K562 (cell line): ENCODE data around the gene PPP1R12B.

Source experiments
- DPF2 ChIP-seq: fragments of 450-650 bp; IDR thresholded peaks from 2 replicates; pipeline ENCODE4 v1.6.1; 2016
- EP300 ChIP-seq: IDR thresholded peaks from 2 replicates; pipeline ENCODE4 v1.6.1; 2012; ENCODE audit warnings: low read length, improper control_type of control experiment
- ETV5 ChIP-seq: sonication (generic); formaldehyde crosslinking; IDR thresholded peaks from 2 replicates; pipeline ENCODE4 v1.4.0; 2020; ENCODE audit warnings: low read depth, mild to moderate bottlenecking, missing genetic modification reagents
- HLTF ChIP-seq: fragments of 450-650 bp; IDR thresholded peaks from 2 replicates; pipeline ENCODE4 v1.6.1; 2016
- MTA1 ChIP-seq: fragments of 450-650 bp; IDR thresholded peaks from 2 replicates; pipeline ENCODE4 v1.6.1; 2017; ENCODE audit warnings: borderline replicate concordance
- MYC ChIP-seq, 2 experiments: fragments of 250-450 bp in 1 of 2; sonication (Bioruptor Pico) in 1 of 2; IDR thresholded peaks; 2 replicates each; pipeline versions ENCODE4 v1.5.1 to v1.6.1; 2012 to 2021; ENCODE audit warnings: low read depth in 2 of 2, borderline replicate concordance in 1 of 2, improper control_type of control experiment in 1 of 2, low read length in 1 of 2, mild to moderate bottlenecking in 1 of 2, moderate library complexity in 1 of 2
- PHF20 ChIP-seq: fragments of 450-650 bp; IDR thresholded peaks from 2 replicates; pipeline ENCODE4 v1.6.1; 2018; ENCODE audit not compliant: partially characterized antibody
- POLR2A ChIP-seq: fragments of 450-650 bp; conservative IDR thresholded peaks from 2 replicates; pipeline ENCODE4 v1.6.1; 2016
- RAD21 ChIP-seq, 2 experiments: fragments of 250-450 bp in 1 of 2; fragments of 450-650 bp in 1 of 2; sonication (Bioruptor Pico) in 1 of 2; formaldehyde crosslinking in 1 of 2; IDR thresholded peaks in 1 of 2; conservative IDR thresholded peaks in 1 of 2; 2 replicates each; pipeline versions ENCODE4 v1.4.0 to v1.8.0; 2020 to 2022; ENCODE audit warnings: mild to moderate bottlenecking in 2 of 2, moderate library complexity in 1 of 2
- TF ChIP-seq, protein P1 (sequence below): fragments of 250-450 bp; sonication (Bioruptor Pico); IDR thresholded peaks from 2 replicates; pipeline ENCODE4 v1.5.0; 2021; ENCODE audit warnings: mild to moderate bottlenecking, borderline replicate concordance
- TF ChIP-seq, protein P2 (sequence below), 3 experiments: IDR thresholded peaks in 2 of 3; conservative IDR thresholded peaks in 1 of 3; 2 replicates each; pipeline ENCODE4 v1.5.1; 2011 to 2012; ENCODE audit warnings: low read length in 3 of 3, mild to moderate bottlenecking in 3 of 3, control low read depth in 2 of 3, improper control_type of control experiment in 1 of 3, inconsistent platforms in 1 of 3, low read depth in 1 of 3, mixed read lengths in 1 of 3, moderate library complexity in 1 of 3; ENCODE audit not compliant: insufficient read depth in 2 of 3
- TF ChIP-seq, protein P3 (sequence below), 2 experiments: fragments of 250-450 bp in 1 of 2; fragments of 450-650 bp in 1 of 2; sonication (Bioruptor Pico) in 1 of 2; IDR thresholded peaks; 2 replicates each; pipeline versions ENCODE4 v1.6.1 to v1.8.0; 2016 to 2021; ENCODE audit warnings: mild to moderate bottlenecking in 2 of 2, moderate library complexity in 2 of 2, missing compliant biosample characterization in 1 of 2, missing genetic modification characterization in 1 of 2

DNA sequence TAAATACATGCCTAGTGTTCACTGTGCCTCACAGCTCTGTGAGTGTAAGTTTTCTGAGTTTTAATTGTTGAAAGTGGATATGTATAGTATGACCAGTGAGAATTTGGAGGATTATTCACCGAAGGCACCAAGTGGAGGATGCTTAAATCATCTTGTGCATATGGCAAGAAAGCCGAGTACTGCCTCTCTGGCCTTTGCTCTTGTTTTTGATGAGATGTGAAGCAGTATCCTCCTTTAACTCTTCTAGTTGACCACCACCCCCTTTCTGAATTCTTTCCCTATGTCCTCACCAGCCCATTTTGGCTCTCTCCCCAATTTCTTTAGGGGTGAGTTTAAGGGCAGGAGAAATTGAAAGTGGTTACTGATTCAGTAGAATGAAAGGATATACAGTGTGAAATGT is 231.3 kb downstream of the PPP1R12B start:
- TF ChIP-seq EP300: no peak
- TF ChIP-seq DPF2: no peak
- TF ChIP-seq ETV5 (CRISPR knock-in tag): no peak
- TF ChIP-seq, protein P1, sequence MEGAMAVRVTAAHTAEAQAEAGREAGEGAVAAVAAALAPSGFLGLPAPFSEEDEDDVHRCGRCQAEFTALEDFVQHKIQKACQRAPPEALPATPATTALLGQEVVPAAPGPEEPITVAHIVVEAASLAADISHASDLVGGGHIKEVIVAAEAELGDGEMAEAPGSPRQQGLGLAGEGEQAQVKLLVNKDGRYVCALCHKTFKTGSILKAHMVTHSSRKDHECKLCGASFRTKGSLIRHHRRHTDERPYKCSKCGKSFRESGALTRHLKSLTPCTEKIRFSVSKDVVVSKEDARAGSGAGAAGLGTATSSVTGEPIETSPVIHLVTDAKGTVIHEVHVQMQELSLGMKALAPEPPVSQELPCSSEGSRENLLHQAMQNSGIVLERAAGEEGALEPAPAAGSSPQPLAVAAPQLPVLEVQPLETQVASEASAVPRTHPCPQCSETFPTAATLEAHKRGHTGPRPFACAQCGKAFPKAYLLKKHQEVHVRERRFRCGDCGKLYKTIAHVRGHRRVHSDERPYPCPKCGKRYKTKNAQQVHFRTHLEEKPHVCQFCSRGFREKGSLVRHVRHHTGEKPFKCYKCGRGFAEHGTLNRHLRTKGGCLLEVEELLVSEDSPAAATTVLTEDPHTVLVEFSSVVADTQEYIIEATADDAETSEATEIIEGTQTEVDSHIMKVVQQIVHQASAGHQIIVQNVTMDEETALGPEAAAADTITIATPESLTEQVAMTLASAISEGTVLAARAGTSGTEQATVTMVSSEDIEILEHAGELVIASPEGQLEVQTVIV: no peak
- no peak for TF ChIP-seq POLR2A
- TF ChIP-seq MTA1: no peak
- TF ChIP-seq HLTF: no peak
- TF ChIP-seq, protein P2, sequence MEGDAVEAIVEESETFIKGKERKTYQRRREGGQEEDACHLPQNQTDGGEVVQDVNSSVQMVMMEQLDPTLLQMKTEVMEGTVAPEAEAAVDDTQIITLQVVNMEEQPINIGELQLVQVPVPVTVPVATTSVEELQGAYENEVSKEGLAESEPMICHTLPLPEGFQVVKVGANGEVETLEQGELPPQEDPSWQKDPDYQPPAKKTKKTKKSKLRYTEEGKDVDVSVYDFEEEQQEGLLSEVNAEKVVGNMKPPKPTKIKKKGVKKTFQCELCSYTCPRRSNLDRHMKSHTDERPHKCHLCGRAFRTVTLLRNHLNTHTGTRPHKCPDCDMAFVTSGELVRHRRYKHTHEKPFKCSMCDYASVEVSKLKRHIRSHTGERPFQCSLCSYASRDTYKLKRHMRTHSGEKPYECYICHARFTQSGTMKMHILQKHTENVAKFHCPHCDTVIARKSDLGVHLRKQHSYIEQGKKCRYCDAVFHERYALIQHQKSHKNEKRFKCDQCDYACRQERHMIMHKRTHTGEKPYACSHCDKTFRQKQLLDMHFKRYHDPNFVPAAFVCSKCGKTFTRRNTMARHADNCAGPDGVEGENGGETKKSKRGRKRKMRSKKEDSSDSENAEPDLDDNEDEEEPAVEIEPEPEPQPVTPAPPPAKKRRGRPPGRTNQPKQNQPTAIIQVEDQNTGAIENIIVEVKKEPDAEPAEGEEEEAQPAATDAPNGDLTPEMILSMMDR (IDR thresholded peaks at IDR 0.05 in 2 of 3, conservative IDR thresholded peaks at IDR 0.05 in 1 of 3; ENCODE audit: insufficient read depth in 2 of 3, low read depth in 1 of 3, low read length in 3 of 3): no peak
- no peak for TF ChIP-seq PHF20
- TF ChIP-seq MYC (IDR thresholded peaks at IDR 0.05; ENCODE audit: low read depth, low read length): no peak
- no peak for TF ChIP-seq MYC (CRISPR knock-in tag; IDR thresholded peaks at IDR 0.05; ENCODE audit: borderline replicate concordance, low read depth)
- TF ChIP-seq RAD21 (CRISPR knock-in tag; conservative IDR thresholded peaks at IDR 0.05 in 1 of 2, IDR thresholded peaks at IDR 0.05 in 1 of 2): no peak
- TF ChIP-seq, protein P3, sequence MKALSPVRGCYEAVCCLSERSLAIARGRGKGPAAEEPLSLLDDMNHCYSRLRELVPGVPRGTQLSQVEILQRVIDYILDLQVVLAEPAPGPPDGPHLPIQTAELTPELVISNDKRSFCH (CRISPR knock-in tag; IDR thresholded peaks at IDR 0.05): no peak
- TF ChIP-seq, protein P3 (tag; IDR thresholded peaks at IDR 0.05): no peak
